Gastrocnemius medialis (tissue), 4 donors: ENCODE results near the gene CDH7.

Experiments
- CTCF ChIP-seq, 5 experiments: fragments of 450-650 bp in 3 of 5; fragments of 200-600 bp in 2 of 5; sonication (generic) in 2 of 5; IDR thresholded peaks in 4 of 5; conservative IDR thresholded peaks in 1 of 5; 1 replicate in 4 of 5; 2 replicates in 1 of 5; pipeline ENCODE4 v1.5.1; 2016 to 2019; ENCODE audit warnings: antibody characterized with exemption in 5 of 5, mild to moderate bottlenecking in 3 of 5, moderate library complexity in 3 of 5
- POLR2A ChIP-seq, 2 donors: fragments of 450-650 bp; IDR thresholded peaks; one replicate each; pipeline ENCODE4 v1.6.1; 2017; ENCODE audit warnings: antibody characterized with exemption in 2 of 2, mild to moderate bottlenecking in 2 of 2, moderate library complexity in 2 of 2

GRCh38 chr18:65704046-65704445 lies 46.8 kb upstream of the CDH7 start:
- no peak for TF ChIP-seq CTCF (IDR thresholded peaks at IDR 0.05 in 4 of 5, conservative IDR thresholded peaks at IDR 0.05 in 1 of 5)
- no peak for TF ChIP-seq POLR2A (IDR thresholded peaks at IDR 0.05)
